Mucosa of rectum (tissue), 2 donors: ENCODE measurements around the gene TMEM38B.

Experiments used
- H3K27ac ChIP-seq, 2 donors: one replicate each; pipeline ENCODE4 v1.7.0; 2013; ENCODE audit warnings: inconsistent platforms in 2 of 2, low read depth in 2 of 2, low read length in 2 of 2
- H3K27me3 ChIP-seq, 2 donors: one replicate each; pipeline ENCODE4 v1.7.0; 2013; ENCODE audit warnings: low read length in 2 of 2; ENCODE audit not compliant: control insufficient read depth in 2 of 2, insufficient read depth in 2 of 2
- H3K36me3 ChIP-seq, 2 donors: one replicate each; pipeline ENCODE4 v1.7.0; 2013; ENCODE audit warnings: low read length in 2 of 2; ENCODE audit not compliant: control insufficient read depth in 2 of 2, insufficient read depth in 2 of 2
- H3K4me1 ChIP-seq, 2 donors: one replicate each; pipeline ENCODE4 v1.7.0; 2013; ENCODE audit warnings: low read length in 2 of 2, mild to moderate bottlenecking in 1 of 2; ENCODE audit not compliant: control insufficient read depth in 2 of 2, insufficient read depth in 2 of 2
- H3K4me3 ChIP-seq, 2 donors: one replicate each; pipeline ENCODE4 v1.7.0; 2013; ENCODE audit warnings: low read length in 2 of 2
- H3K9ac ChIP-seq, 2 donors: one replicate each; pipeline ENCODE4 v1.7.0; 2013; ENCODE audit warnings: low read length in 2 of 2, low read depth in 1 of 2, mild to moderate bottlenecking in 1 of 2
- H3K9me3 ChIP-seq, 2 donors: one replicate each; pipeline ENCODE4 v1.7.0; 2013; ENCODE audit warnings: low read length in 2 of 2; ENCODE audit not compliant: control insufficient read depth in 2 of 2
- donor health status: healthy.
- donor health status: Normal muscosa, but diverticular disease.

Gene TMEM38B

GRCh38 chr9:105694190-105694847 is at the start of gene TMEM38B:
Gene TMEM38B, plus strand, starts transcription at chr9:105694541. Its CDS starts 120 bp downstream, at chr9:105694661.
- Histone ChIP-seq H3K27ac (peak within 1 kb of the TSS; percentile 58 to 68), H3K9ac (peak within 1 kb of the TSS; percentile 58 to 87), H3K36me3 (no peaks in the 10 kb centered on the region), H3K27me3 (peaks cover 0 to 9% of the 10 kb centered on the region in 2 donors), H3K4me3 (peak within 1 kb of the TSS; percentile 86 to 90), H3K9me3 (no peaks in the 10 kb centered on the region), H3K4me1 (peaks cover 6 to 10% of the 10 kb centered on the region in 2 donors)

- H3K4me1 ChIP-seq = no peaks in the 10 kb centered on the region
- no peak overlapping the region for H3K4me3 ChIP-seq
These were observed 47.3 kb upstream of the TMEM38B start for GRCh38 chr9:105646879-105647594.

GRCh38 chr9:105647595-105648349 is 46.6 kb upstream of the TMEM38B start:
- Histone ChIP-seq H3K4me3 (no peak overlapping the region), H3K4me1 (no peaks in the 10 kb centered on the region), H3K27me3 (no peaks in the 10 kb centered on the region), H3K36me3 (no peaks in the 10 kb centered on the region), H3K9me3 (no peaks in the 10 kb centered on the region), H3K9ac (no peak overlapping the region), H3K27ac (no peak overlapping the region)

More at GRCh38 chr9:105646879-105647594, 47.3 kb upstream of the TMEM38B start:
- no peak overlapping the region for H3K27ac ChIP-seq
- no peak overlapping the region for H3K9ac ChIP-seq
- no peaks in the 10 kb centered on the region for H3K9me3 ChIP-seq
- H3K36me3 ChIP-seq = no peaks in the 10 kb centered on the region
- no peaks in the 10 kb centered on the region for H3K27me3 ChIP-seq

- Histone ChIP-seq H3K4me3 (no peak overlapping the region), H3K4me1 (peaks cover 0 to 6% of the 10 kb centered on the region in 2 donors), H3K27me3 (peaks cover 5 to 7% of the 10 kb centered on the region in 2 donors)
These were observed 42.5 kb upstream of the TMEM38B start for GRCh38 chr9:105651806-105652205.

GRCh38 chr9:105656131-105656921 is 38.0 kb upstream of the TMEM38B start:
- Histone ChIP-seq H3K9ac (peak overlapping the region in 1 of 2 donors; percentile 23), H3K9me3 (no peaks in the 10 kb centered on the region), H3K36me3 (no peaks in the 10 kb centered on the region), H3K27ac (no peak overlapping the region), H3K4me3 (peak overlapping the region; percentile 63 to 65), H3K27me3 (peaks cover 7 to 14% of the 10 kb centered on the region in 2 donors), H3K4me1 (peaks cover 0 to 6% of the 10 kb centered on the region in 2 donors)

More at GRCh38 chr9:105651806-105652205, 42.5 kb upstream of the TMEM38B start:
- Histone ChIP-seq H3K9me3 (no peaks in the 10 kb centered on the region), H3K36me3 (no peaks in the 10 kb centered on the region), H3K27ac (no peak overlapping the region), H3K9ac (no peak overlapping the region)

GRCh38 chr9:105658351-105658750 is 36.0 kb upstream of the TMEM38B start:
- H3K4me1 ChIP-seq = peaks cover 0 to 6% of the 10 kb centered on the region in 2 donors
- no peaks in the 10 kb centered on the region for H3K36me3 ChIP-seq
- H3K27me3 ChIP-seq = peaks cover 7 to 14% of the 10 kb centered on the region in 2 donors
- H3K9ac ChIP-seq = no peak overlapping the region
- H3K9me3 ChIP-seq = no peaks in the 10 kb centered on the region
- no peak overlapping the region for H3K27ac ChIP-seq
- no peak overlapping the region for H3K4me3 ChIP-seq

- Histone ChIP-seq H3K9ac (no peak overlapping the region), H3K4me1 (peaks cover 0 to 3% of the 10 kb centered on the region in 2 donors), H3K27ac (no peak overlapping the region), H3K4me3 (no peak overlapping the region), H3K36me3 (no peaks in the 10 kb centered on the region), H3K9me3 (no peaks in the 10 kb centered on the region), H3K27me3 (peaks cover 0 to 12% of the 10 kb centered on the region in 2 donors)
These were observed 33.3 kb upstream of the TMEM38B start for GRCh38 chr9:105661011-105661410.

- Histone ChIP-seq H3K9ac (no peak within 1 kb of the TSS), H3K4me3 (no peak within 1 kb of the TSS), H3K27me3 (peaks cover 0 to 2% of the 10 kb centered on the region in 2 donors), H3K4me1 (no peaks in the 10 kb centered on the region), H3K9me3 (no peaks in the 10 kb centered on the region), H3K27ac (no peak within 1 kb of the TSS), H3K36me3 (no peaks in the 10 kb centered on the region)
These were observed 31.9 kb upstream of the TMEM38B start, which contains the start of gene TAL2 for GRCh38 chr9:105662184-105663104. Gene TAL2, plus strand, starts transcription at chr9:105662457. Its CDS starts 40 bp downstream, at chr9:105662497.

GRCh38 chr9:105663914-105664313 is 30.4 kb upstream of the TMEM38B start:
- Histone ChIP-seq H3K9me3 (no peaks in the 10 kb centered on the region), H3K4me3 (no peak overlapping the region), H3K4me1 (no peaks in the 10 kb centered on the region), H3K9ac (no peak overlapping the region), H3K27me3 (no peaks in the 10 kb centered on the region), H3K36me3 (no peaks in the 10 kb centered on the region), H3K27ac (no peak overlapping the region)
